NCI-H82 (cell line): ENCODE measurements around the gene NAMPT.
"Not testable (repeated sequence)": the region's sequence is repeated elsewhere in the genome, so short reads cannot be mapped to it uniquely, and the experiment has no call there.

Source experiments
- DNase-seq: peaks from one replicate; lab custom pipeline; 2025; lab: John Stamatoyannopoulos, UW

The NAMPT gene

GRCh38 chr7:106284714-106285050, at the start of gene NAMPT:
Gene NAMPT, minus strand, starts transcription at chr7:106284983. Its CDS starts 99 bp downstream, at chr7:106284884.
- no peak for DNase-seq

GRCh38 chr7:106332201-106332600, 47.4 kb upstream of the NAMPT start:
- DNase-seq = no peak

DNA sequence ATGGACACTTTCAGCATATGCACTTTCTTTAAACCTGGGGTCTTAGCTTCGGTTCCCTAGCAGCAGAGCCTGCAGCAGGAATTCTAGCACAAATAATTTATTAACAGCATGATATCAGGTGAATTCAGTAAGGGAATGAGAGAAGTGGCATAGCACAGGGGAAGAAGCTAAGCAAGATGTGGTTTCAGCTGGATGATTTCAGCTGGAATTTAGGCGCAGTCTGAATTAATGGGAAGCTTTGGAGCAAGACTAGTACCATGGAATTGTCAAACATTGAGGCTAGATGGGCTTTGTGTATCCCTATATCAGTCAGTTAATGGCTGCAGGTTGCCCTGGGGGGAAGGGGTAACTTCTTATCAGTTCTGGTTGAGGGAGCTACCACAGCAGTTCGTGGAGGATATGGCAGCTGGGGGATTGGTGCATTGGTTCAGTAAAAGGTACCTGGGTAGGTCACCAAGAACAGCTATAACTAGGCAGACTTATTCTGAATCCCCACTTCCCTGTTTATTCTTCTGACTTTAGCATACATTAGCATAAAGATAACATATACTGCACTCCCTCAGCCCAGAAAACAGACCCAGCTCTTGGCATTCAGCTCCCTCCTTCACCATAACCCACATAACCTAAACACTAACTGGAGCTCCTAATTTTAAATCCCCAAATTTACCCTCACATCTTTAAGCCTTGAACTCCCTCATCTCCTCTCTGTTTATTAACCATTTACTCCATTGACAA, 46.8 kb upstream of the NAMPT start:
- DNase-seq = no peak

- no peak for DNase-seq
These were observed 45.4 kb upstream of the NAMPT start for GRCh38 chr7:106329971-106330733.

- no peak for DNase-seq
These were observed 44.6 kb upstream of the NAMPT start for GRCh38 chr7:106329408-106329807.

GRCh38 chr7:106327538-106328481, 43.0 kb upstream of the NAMPT start:
- DNase-seq = no peak

GRCh38 chr7:106326594-106327537, 42.1 kb upstream of the NAMPT start:
- no peak for DNase-seq

DNA sequence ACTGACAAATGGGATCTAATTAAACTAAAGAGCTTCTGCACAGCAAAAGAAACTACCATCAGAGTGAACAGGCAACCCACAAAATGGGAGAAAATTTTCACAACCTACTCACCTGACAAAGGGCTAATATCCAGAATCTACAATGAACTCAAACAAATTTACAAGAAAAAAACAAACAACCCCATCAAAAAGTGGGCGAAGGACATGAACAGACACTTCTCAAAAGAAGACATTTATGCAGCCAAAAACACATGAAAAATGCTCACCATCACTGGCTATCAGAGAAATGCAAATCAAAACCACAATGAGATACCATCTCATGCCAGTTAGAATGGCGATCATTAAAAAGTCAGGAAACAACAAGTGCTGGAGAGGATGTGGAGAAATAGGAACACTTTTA, 39.7 kb upstream of the NAMPT start:
- not testable (repeated sequence) for DNase-seq

DNA sequence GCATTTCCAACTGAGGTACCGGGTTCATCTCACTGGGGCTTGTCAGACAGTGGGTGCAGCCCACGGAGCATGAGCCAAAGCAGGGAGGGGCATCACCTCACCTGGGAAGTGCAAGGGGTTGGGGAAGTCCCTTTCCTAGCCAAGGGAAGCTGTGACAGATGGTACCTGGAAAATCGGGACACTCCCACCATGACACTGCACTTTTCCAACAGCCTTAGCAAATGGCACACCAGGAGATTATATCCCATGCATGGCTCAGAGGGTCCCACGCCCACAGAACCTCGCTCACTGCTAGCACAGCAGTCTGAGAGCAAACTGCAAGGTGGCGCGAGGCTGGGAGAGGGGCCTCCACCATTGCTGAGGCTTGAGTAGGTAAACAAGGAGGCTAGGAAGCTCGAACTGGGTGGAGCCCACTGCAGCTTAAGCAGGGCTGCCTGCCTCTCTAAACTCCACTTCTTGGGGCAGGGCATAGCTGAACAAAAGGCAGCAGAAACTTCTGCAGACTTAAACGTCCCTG, 35.5 kb upstream of the NAMPT start:
- DNase-seq = not testable (repeated sequence)

DNA sequence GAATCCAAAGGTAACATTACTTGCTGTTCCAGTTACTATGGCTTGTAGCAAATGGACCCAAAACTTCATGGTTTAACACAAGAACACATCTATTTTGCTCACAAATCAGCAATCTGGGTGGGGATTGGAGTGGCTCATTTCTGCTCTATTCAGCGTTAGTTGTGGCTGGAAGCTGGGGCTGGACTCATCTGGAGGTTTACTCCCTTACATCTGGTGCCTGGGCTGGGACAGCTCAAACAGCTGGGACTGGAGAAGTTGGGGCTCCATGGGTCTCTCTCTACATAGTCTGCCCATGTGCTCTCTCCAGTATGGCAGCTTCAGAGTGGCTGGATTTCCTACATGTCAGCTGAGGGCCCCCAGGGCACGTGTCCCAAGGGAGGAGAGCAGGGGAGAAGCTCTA, 33.7 kb upstream of the NAMPT start:
- DNase-seq = no peak

GRCh38 chr7:106317971-106318370, 33.2 kb upstream of the NAMPT start:
- DNase-seq = no peak

DNA sequence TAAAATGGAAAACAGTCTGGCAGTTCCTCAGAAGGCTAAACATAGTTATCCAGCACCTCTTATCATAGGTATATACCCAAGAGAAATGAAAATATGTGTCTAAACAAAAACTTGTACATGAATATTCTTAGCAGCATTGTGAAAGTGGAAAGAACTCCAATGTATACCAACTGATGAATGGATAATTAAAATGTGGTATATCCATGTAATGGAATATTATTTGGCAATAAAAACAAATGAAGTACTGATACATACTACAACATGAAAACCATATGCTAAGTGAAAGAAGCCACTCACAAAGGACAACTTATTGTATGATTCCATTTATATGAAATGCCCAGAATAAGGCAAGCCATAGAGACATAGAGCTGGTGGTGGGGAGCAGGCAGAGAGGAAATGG, 32.2 kb upstream of the NAMPT start:
- DNase-seq = no peak

DNA sequence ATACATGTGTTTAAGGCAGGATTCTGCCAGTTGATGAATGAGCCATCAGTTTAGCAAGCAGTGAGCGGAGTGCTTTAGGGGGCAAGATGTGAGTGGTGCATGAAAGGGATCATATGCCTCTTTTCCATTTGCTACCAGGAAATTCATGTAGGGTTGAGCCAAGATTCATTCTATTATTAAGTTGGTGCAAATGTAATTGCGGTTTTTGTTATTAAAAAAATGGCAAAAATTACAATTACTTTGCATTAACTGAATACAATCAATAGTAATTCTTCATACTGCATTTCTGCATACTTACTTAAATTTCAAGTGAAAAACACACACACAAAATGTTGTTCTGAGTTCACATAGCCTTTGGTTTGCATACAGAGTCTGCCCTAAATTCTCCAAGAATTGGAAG, 30.1 kb upstream of the NAMPT start:
- DNase-seq = no peak

- DNase-seq = no peak
These were observed 29.2 kb upstream of the NAMPT start for GRCh38 chr7:106313966-106314365.

- no peak for DNase-seq
These were observed 28.7 kb upstream of the NAMPT start for GRCh38 chr7:106313456-106313901.

- DNase-seq = no peak
These were observed 28.1 kb upstream of the NAMPT start for GRCh38 chr7:106312906-106313305.

GRCh38 chr7:106312099-106312871, 27.5 kb upstream of the NAMPT start:
- DNase-seq = no peak

DNA sequence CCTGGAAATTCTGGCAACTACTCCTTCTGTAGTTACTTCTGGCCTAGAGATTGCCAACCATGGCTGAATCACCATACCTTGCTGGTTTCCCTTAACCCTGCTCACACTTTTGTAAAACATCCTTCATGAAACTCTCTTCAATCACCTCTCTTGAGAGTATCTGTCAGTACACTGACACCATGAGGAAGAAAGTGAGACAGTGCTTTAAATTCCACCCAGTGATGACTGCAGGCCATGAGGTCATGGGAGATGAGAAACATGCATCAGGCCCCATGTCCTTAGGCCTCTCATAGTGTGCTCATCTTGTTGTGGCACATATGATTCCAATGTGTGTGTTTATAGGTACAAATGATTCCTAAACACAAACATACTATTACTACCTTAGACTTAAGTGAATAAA, 24.6 kb upstream of the NAMPT start:
- no peak for DNase-seq

GRCh38 chr7:106306256-106306655, 21.5 kb upstream of the NAMPT start:
- DNase-seq = no peak

GRCh38 chr7:106305732-106306131, 20.9 kb upstream of the NAMPT start:
- DNase-seq = no peak
